H9 (cell line): ENCODE measurements around the gene MAP2K3. TPM values are rescaled to one million over a fixed set of nuclear protein-coding genes. Genes with fewer than 3 reads are reported as not detected.
"Not testable (repeated sequence)": the region's sequence is repeated elsewhere in the genome, so short reads cannot be mapped to it uniquely, and the experiment has no call there.

Source experiments
- DNase-seq: peaks from one replicate; pipeline ENCODE4 v3.0.0-alpha.2; 2017
- H2AFZ ChIP-seq: one replicate; pipeline ENCODE4 v1.6.1; 2013; ENCODE audit warnings: mild to moderate bottlenecking, low read length, control low read depth, moderate library complexity
- H2AK5ac ChIP-seq: 2 replicates; pipeline ENCODE4 v1.6.1; 2013; ENCODE audit warnings: low read length, control low read depth, mixed read lengths; ENCODE audit not compliant: insufficient read length
- H2BK120ac ChIP-seq: one replicate; pipeline ENCODE4 v1.6.1; 2013; ENCODE audit warnings: low read depth, mild to moderate bottlenecking, low read length, control low read depth, inconsistent platforms; ENCODE audit not compliant: poor library complexity, severe bottlenecking
- H2BK12ac ChIP-seq: 2 replicates; pipeline ENCODE4 v1.6.1; 2013; ENCODE audit warnings: low read length, control low read depth, mixed read lengths, low read depth; ENCODE audit not compliant: insufficient read length
- H2BK15ac ChIP-seq: 2 replicates; pipeline ENCODE4 v1.6.1; 2013; ENCODE audit warnings: low read depth, low read length, control low read depth
- H2BK20ac ChIP-seq: one replicate; pipeline ENCODE4 v1.6.1; 2013; ENCODE audit warnings: low read depth, mild to moderate bottlenecking, low read length, control low read depth, inconsistent platforms; ENCODE audit not compliant: poor library complexity, severe bottlenecking
- H2BK5ac ChIP-seq: 2 replicates; pipeline ENCODE4 v1.6.1; 2013; ENCODE audit warnings: low read length, control low read depth, mixed read lengths; ENCODE audit not compliant: insufficient read length
- H3K14ac ChIP-seq: 2 replicates; pipeline ENCODE4 v1.6.1; 2013; ENCODE audit warnings: low read length, control low read depth; ENCODE audit not compliant: insufficient read depth
- H3K18ac ChIP-seq: 2 replicates; pipeline ENCODE4 v1.6.1; 2013; ENCODE audit warnings: low read depth, mild to moderate bottlenecking, mixed read lengths, low read length, control low read depth; ENCODE audit not compliant: insufficient read length
- H3K23ac ChIP-seq: 2 replicates; pipeline ENCODE4 v1.6.1; 2013; ENCODE audit warnings: low read length, control low read depth, mixed read lengths, low read depth; ENCODE audit not compliant: insufficient read length
- H3K23me2 ChIP-seq: 2 replicates; pipeline ENCODE4 v1.6.1; 2013; ENCODE audit warnings: low read depth, mild to moderate bottlenecking, mixed read lengths, low read length, control low read depth; ENCODE audit not compliant: insufficient read length, poor library complexity, severe bottlenecking
- H3K27ac ChIP-seq: 2 replicates; pipeline ENCODE4 v1.5.1; 2013; ENCODE audit warnings: low read length, control low read depth, mixed read lengths, low read depth; ENCODE audit not compliant: insufficient read length
- H3K27me3 ChIP-seq: 2 replicates; pipeline ENCODE4 v1.6.1; 2013; ENCODE audit warnings: low read length, control low read depth, inconsistent platforms; ENCODE audit not compliant: insufficient read depth
- H3K4ac ChIP-seq: 2 replicates; pipeline ENCODE4 v1.6.1; 2013; ENCODE audit warnings: low read depth, mild to moderate bottlenecking, control low read depth, inconsistent platforms, low read length, moderate library complexity
- H3K4me1 ChIP-seq: 2 replicates; pipeline ENCODE4 v1.6.1; 2013; ENCODE audit warnings: low read length, control low read depth, inconsistent platforms; ENCODE audit not compliant: insufficient read depth
- H3K4me2 ChIP-seq: 2 replicates; pipeline ENCODE4 v1.6.1; 2013; ENCODE audit warnings: low read length, control low read depth, mixed read lengths; ENCODE audit not compliant: insufficient read length, insufficient read depth
- H3K56ac ChIP-seq: 2 replicates; pipeline ENCODE4 v1.6.1; 2013; ENCODE audit warnings: low read depth, mild to moderate bottlenecking, mixed read lengths, low read length, control low read depth; ENCODE audit not compliant: insufficient read length
- H3K79me1 ChIP-seq: 2 replicates; pipeline ENCODE4 v1.6.1; 2013; ENCODE audit warnings: low read depth, mild to moderate bottlenecking, moderate library complexity, low read length, control low read depth, inconsistent platforms; ENCODE audit not compliant: insufficient read depth, poor library complexity, severe bottlenecking
- H3K79me2 ChIP-seq: 2 replicates; pipeline ENCODE4 v1.6.1; 2013; ENCODE audit warnings: low read length, control low read depth, inconsistent platforms; ENCODE audit not compliant: insufficient read depth
- H3K9ac ChIP-seq: 2 replicates; pipeline ENCODE4 v1.6.1; 2013; ENCODE audit warnings: low read length, control low read depth, mixed read lengths; ENCODE audit not compliant: insufficient read length; ENCODE audit errors: extremely low read depth
- H3K9me3 ChIP-seq: one replicate; pipeline ENCODE4 v1.6.1; 2013; ENCODE audit warnings: low read depth, low read length, inconsistent platforms; ENCODE audit not compliant: control insufficient read depth
- H3T11ph ChIP-seq: one replicate; pipeline ENCODE4 v1.6.1; 2013; ENCODE audit warnings: mild to moderate bottlenecking, low read length, control low read depth, inconsistent platforms
- H4K20me1 ChIP-seq: one replicate; pipeline ENCODE4 v1.6.1; 2013; ENCODE audit not compliant: control insufficient read depth, insufficient read length, insufficient read depth
- H4K5ac ChIP-seq: 2 replicates; pipeline ENCODE4 v1.6.1; 2013; ENCODE audit warnings: low read depth, mild to moderate bottlenecking, mixed read lengths, low read length, control low read depth; ENCODE audit not compliant: insufficient read length
- H4K8ac ChIP-seq: replicated peaks from 2 replicates; pipeline ENCODE4 v1.6.1; 2013; ENCODE audit warnings: low read length, control low read depth, mixed read lengths, low read depth; ENCODE audit not compliant: insufficient read length
- H4K91ac ChIP-seq: 2 replicates; pipeline ENCODE4 v1.6.1; 2013; ENCODE audit warnings: low read depth, mild to moderate bottlenecking, moderate library complexity, mixed read lengths, low read length, control low read depth; ENCODE audit not compliant: insufficient read length
- H3K27ac Mint-ChIP-seq, 3 experiments: 2 replicates in 2 of 3; 3 replicates in 1 of 3; pipeline ENCODE4 v1.8.0; 2020 to 2021; ENCODE audit warnings: mixed read lengths in 3 of 3, mild to moderate bottlenecking in 1 of 3, moderate library complexity in 1 of 3
- H3K27me3 Mint-ChIP-seq: 2 replicates; pipeline ENCODE4 v1.8.0; 2021; ENCODE audit warnings: low read depth, mild to moderate bottlenecking, moderate library complexity, mixed read lengths
- H3K36me3 Mint-ChIP-seq, 3 experiments: 2 replicates in 2 of 3; 3 replicates in 1 of 3; pipeline ENCODE4 v1.8.0; 2020 to 2021; ENCODE audit warnings: low read depth in 3 of 3, mixed read lengths in 3 of 3; ENCODE audit not compliant: insufficient read depth in 1 of 3
- H3K4me1 Mint-ChIP-seq, 2 experiments: 2 replicates each; pipeline ENCODE4 v1.8.0; 2020; ENCODE audit warnings: mixed read lengths in 2 of 2
- H3K4me3 Mint-ChIP-seq, 2 experiments: 2 replicates in 1 of 2; 3 replicates in 1 of 2; pipeline ENCODE4 v1.8.0; 2020 to 2021; ENCODE audit warnings: mild to moderate bottlenecking in 2 of 2, mixed read lengths in 2 of 2, moderate library complexity in 1 of 2
- H3K9me3 Mint-ChIP-seq, 2 experiments: 2 replicates in 1 of 2; 3 replicates in 1 of 2; pipeline ENCODE4 v1.8.0; 2020; ENCODE audit warnings: mild to moderate bottlenecking in 2 of 2, mixed read lengths in 2 of 2, moderate library complexity in 1 of 2
- WGBS: extraction: QIAGEN DNeasy Blood & Tissue Kit; methylation state at CpG from one replicate; pipeline ENCODE4 v1.1.7; 2013; ENCODE audit warnings: missing lambda C conversion rate, low lambda C conversion rate, mixed read lengths; ENCODE audit not compliant: insufficient read length; ENCODE audit errors: extremely low coverage; 5-methylcytosine and 5-hydroxymethylcytosine counted together
- total RNA-seq: library from RNA; stranded (reverse); gene quantifications from 2 replicates; pipeline ENCODE4 v1.2.1, GENCODE V29; 2021

MAP2K3 gene
- total RNA-seq, 1 experiment from 2014 or later, result 26.1 TPM

DNA sequence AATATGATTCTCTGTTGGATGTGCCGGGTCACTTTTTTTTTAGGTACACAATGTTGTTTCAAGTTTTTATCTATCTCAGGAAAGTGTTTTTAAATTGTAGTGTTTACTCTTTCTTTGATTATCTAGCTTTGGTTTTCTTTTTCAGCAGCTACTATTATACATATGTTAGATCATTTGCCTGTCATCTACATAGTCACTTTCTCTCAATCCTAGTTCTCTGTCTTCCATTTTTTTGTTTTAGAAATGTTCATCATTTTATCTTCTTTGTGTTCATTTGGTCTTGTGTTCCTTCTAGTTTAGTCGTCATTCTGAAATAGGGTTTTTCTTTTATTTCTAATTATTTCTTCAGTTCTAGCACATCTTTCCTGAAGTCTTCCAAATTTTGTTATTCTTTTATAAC lies 44.3 kb downstream of the MAP2K3 start:
- not testable (repeated sequence) for H2BK120ac ChIP-seq, H3K4me1 ChIP-seq, H3K23me2 ChIP-seq, H2BK12ac ChIP-seq, H3K4me1 Mint-ChIP-seq, H2AK5ac ChIP-seq, H4K8ac ChIP-seq, H3K56ac ChIP-seq, DNase-seq, H2BK15ac ChIP-seq, H3K4ac ChIP-seq, H3K79me2 ChIP-seq, H4K91ac ChIP-seq, H3T11ph ChIP-seq, H3K36me3 Mint-ChIP-seq, H3K4me3 Mint-ChIP-seq, H2BK5ac ChIP-seq, H3K27ac ChIP-seq, H3K23ac ChIP-seq, H2BK20ac ChIP-seq, H3K4me2 ChIP-seq, H3K27me3 ChIP-seq, H4K5ac ChIP-seq, H3K9me3 ChIP-seq, H3K79me1 ChIP-seq, H3K27ac Mint-ChIP-seq, H3K9ac ChIP-seq, H3K14ac ChIP-seq, H2AFZ ChIP-seq, H4K20me1 ChIP-seq, H3K18ac ChIP-seq
- Mint-ChIP-seq H3K27me3 (peaks cover 25% of the 10 kb centered on the region), H3K9me3 (peaks cover 23% of the 10 kb centered on the region in 2 experiments)
- WGBS, result no CpG with 5 or more reads among the region's 2 CpGs
